GM12878 (cell line): ENCODE data around the gene AGTPBP1. TPM values are rescaled to one million over a fixed set of nuclear protein-coding genes. Genes with fewer than 3 reads are reported as not detected.

Experiments used
- ATAC-seq: fragments of 200-7000 bp; cut with Tn5 transposase; 3 replicates; pipeline ENCODE4 v1.9.1; 2020; ENCODE audit warnings: mild to moderate bottlenecking, moderate library complexity
- BruUV-seq: library from RNA; stranded (reverse); fragments of 400-500 nt; replicated peaks from 2 replicates; lab custom pipeline; 2021; lab: Mats Ljungman, UMichigan
- CTCF ChIA-PET: fragments of 300-600 bp; sonication (Branson Sonifier 250); formaldehyde crosslinking; extraction: SDS; loops from one replicate; lab custom pipeline; 2021; ENCODE audit warnings: inconsistent platforms; lab: Yijun Ruan, JAX
- POLR2A ChIA-PET: fragments of 350-600 bp; formaldehyde crosslinking; extraction: SDS; loops from one replicate; lab custom pipeline; 2021; ENCODE audit warnings: inconsistent platforms; lab: Charles Lee
- RAD21 ChIA-PET: fragments of 300-600 bp; sonication (Branson Sonifier 250); formaldehyde crosslinking; loops from one replicate; lab custom pipeline; 2023; ENCODE audit warnings: antibody characterized with exemption; ENCODE audit not compliant: unreplicated experiment; lab: Charles Lee
- SMC1A ChIA-PET: fragments of 300-600 bp; sonication (Branson Sonifier 250); formaldehyde crosslinking; loops from one replicate; lab custom pipeline; 2023; ENCODE audit not compliant: unreplicated experiment, uncharacterized antibody; lab: Charles Lee
- DNase-seq: peaks from one replicate; pipeline ENCODE4 v3.0.0-alpha.2; 2011; ENCODE audit warnings: low read depth, low spot score
- FAIRE-seq: peaks from 3 replicates; lab custom pipeline; 2011; peaks lifted over from hg19 to GRCh38; lab: Jason Lieb, UNC
- H2AFZ ChIP-seq: 2 replicates; pipeline ENCODE4 v1.6.0; 2011; ENCODE audit warnings: low read depth, low read length, control low read depth; ENCODE audit not compliant: control insufficient read depth
- H3K27ac ChIP-seq: 2 replicates; pipeline ENCODE4 v1.5.1; 2011; ENCODE audit warnings: control low read depth; ENCODE audit not compliant: control insufficient read depth, insufficient read depth
- H3K27me3 ChIP-seq, 2 experiments: replicated peaks in 1 of 2; 2 replicates each; pipeline versions ENCODE4 v1.6.0 to v1.6.1; 2011; ENCODE audit warnings: low read length in 1 of 2; ENCODE audit not compliant: control insufficient read depth in 2 of 2, insufficient read depth in 2 of 2
- H3K36me3 ChIP-seq, 2 experiments: 2 replicates each; pipeline ENCODE4 v1.5.1; 2011; ENCODE audit warnings: low read length in 1 of 2; ENCODE audit not compliant: control insufficient read depth in 2 of 2, insufficient read depth in 2 of 2
- H3K4me1 ChIP-seq: 2 replicates; pipeline ENCODE4 v1.6.1; 2011; ENCODE audit warnings: mild to moderate bottlenecking, low read length, moderate library complexity, mixed read lengths; ENCODE audit not compliant: control insufficient read depth, insufficient read depth
- H3K4me2 ChIP-seq: 2 replicates; pipeline ENCODE4 v1.6.0; 2011; ENCODE audit warnings: control low read depth; ENCODE audit not compliant: control insufficient read depth, insufficient read depth
- H3K4me3 ChIP-seq: fragments of 200-600 bp; sonication (generic); 2 replicates; pipeline ENCODE4 v1.5.1; 2016
- H3K79me2 ChIP-seq: 2 replicates; pipeline ENCODE4 v1.6.0; 2011; ENCODE audit warnings: low read length; ENCODE audit not compliant: control insufficient read depth, insufficient read depth
- H3K9ac ChIP-seq: 2 replicates; pipeline ENCODE4 v1.8.0; 2011; ENCODE audit warnings: low read length, control low read depth, mixed read lengths; ENCODE audit not compliant: control insufficient read depth, insufficient read depth
- H3K9me3 ChIP-seq: replicated peaks from 3 replicates; pipeline ENCODE4 v1.5.1; 2011; ENCODE audit warnings: mild to moderate bottlenecking, low read length; ENCODE audit not compliant: control insufficient read depth, insufficient read depth
- H4K20me1 ChIP-seq: 2 replicates; pipeline ENCODE4 v1.6.0; 2011; ENCODE audit not compliant: control insufficient read depth, insufficient read depth
- BACH1 ChIP-seq: fragments of 450-650 bp; IDR thresholded peaks from 2 replicates; pipeline ENCODE4 v1.6.1; 2017; ENCODE audit warnings: mild to moderate bottlenecking, borderline replicate concordance
- BRCA1 ChIP-seq: IDR thresholded peaks from 2 replicates; pipeline ENCODE4 v1.6.1; 2011; ENCODE audit warnings: low read depth, low read length, improper control_type of control experiment
- CBX3 ChIP-seq: fragments of 200-600 bp; sonication (generic); IDR thresholded peaks from 2 replicates; pipeline ENCODE4 v1.6.1; 2016; ENCODE audit warnings: low read depth, borderline replicate concordance
- CTCF ChIP-seq, 3 experiments: IDR thresholded peaks in 2 of 3; conservative IDR thresholded peaks in 1 of 3; 2 replicates each; pipeline ENCODE4 v1.5.1; 2011; ENCODE audit warnings: low read depth in 3 of 3, low read length in 3 of 3, mild to moderate bottlenecking in 3 of 3, control low read depth in 2 of 3, moderate library complexity in 2 of 3, inconsistent platforms in 1 of 3, mixed read lengths in 1 of 3; ENCODE audit not compliant: control insufficient read depth in 2 of 3, insufficient read depth in 1 of 3; ENCODE audit errors: extremely low read depth in 1 of 3
- HDGF ChIP-seq: fragments of 450-650 bp; IDR thresholded peaks from 2 replicates; pipeline ENCODE4 v1.6.1; 2016; ENCODE audit warnings: antibody characterized with exemption
- IRF4 ChIP-seq: IDR thresholded peaks from 2 replicates; pipeline ENCODE4 v1.6.1; 2011; ENCODE audit warnings: low read depth, low read length
- KLF5 ChIP-seq: fragments of 450-650 bp; IDR thresholded peaks from 2 replicates; pipeline ENCODE4 v1.6.1; 2014; ENCODE audit warnings: mild to moderate bottlenecking; ENCODE audit not compliant: partially characterized antibody
- POLR2AphosphoS5 ChIP-seq: IDR thresholded peaks from 2 replicates; pipeline ENCODE4 v1.6.1; 2011; ENCODE audit warnings: mild to moderate bottlenecking, low read length, inconsistent platforms
- RAD21 ChIP-seq: IDR thresholded peaks from 2 replicates; pipeline ENCODE4 v1.6.1; 2011; ENCODE audit warnings: mild to moderate bottlenecking, low read depth, low read length, moderate library complexity; ENCODE audit not compliant: insufficient read depth
- RAD51 ChIP-seq: fragments of 450-650 bp; IDR thresholded peaks from 2 replicates; pipeline ENCODE4 v1.6.1; 2016; ENCODE audit warnings: moderate library complexity, mild to moderate bottlenecking, inconsistent platforms
- SRF ChIP-seq, 2 experiments: IDR thresholded peaks; 2 replicates each; pipeline ENCODE4 v1.6.1; 2011; ENCODE audit warnings: low read depth in 2 of 2, low read length in 2 of 2, mild to moderate bottlenecking in 1 of 2, moderate library complexity in 1 of 2
- WRNIP1 ChIP-seq: IDR thresholded peaks from 2 replicates; pipeline ENCODE4 v1.6.1; 2011; ENCODE audit warnings: low read depth, low read length, improper control_type of control experiment, borderline replicate concordance
- in situ Hi-C: fragments of 300-500 bp; cut with MboI; formaldehyde crosslinking; loops from 9 replicates; pipeline ENCODE4 v1.14.3; 2018; ENCODE audit warnings: mixed read lengths
- intact Hi-C: fragments of 100-400 bp; cut with micrococcal nuclease; formaldehyde crosslinking; loops from one replicate; pipeline ENCODE4 v1.14.2; 2022; ENCODE audit not compliant: unreplicated experiment
- polyA plus RNA-seq, 11 experiments: library from polyadenylated mRNA; depleted of rRNA in 4 of 11; unstranded in 6 of 11; stranded (reverse) in 5 of 11; fragments of >200 nt; fragmentation: Nextera tagmentation in 4 of 11; fragmentation: Illumina TruSeq in 1 of 11; extraction: Ambion mirVana in 4 of 11; extraction: Trizol in 1 of 11; gene quantifications; 1 replicate in 1 of 11; 2 replicates in 10 of 11; pipeline versions ENCODE4 v1.2.1 to v1.2.3, GENCODE V29; 2011 to 2016; ENCODE audit warnings: inconsistent platforms in 2 of 11, missing spikeins in 2 of 11, low read depth in 1 of 11
- total RNA-seq, 4 experiments: library from RNA; depleted of rRNA in 3 of 4; stranded (reverse); fragments of >200 nt in 3 of 4; fragmentation: Illumina TruSeq in 1 of 4; extraction: Trizol in 1 of 4; gene quantifications; 2 replicates each; pipeline versions ENCODE4 v1.2.1 to v1.2.3, GENCODE V29; 2013 to 2021

Gene AGTPBP1
- total and polyA plus RNA-seq, 10 of the 15 experiments (the other 5 are each of a cell fraction or from before 2014, with no cell fraction given): 6.1 to 35.2 (median 20.0) TPM

- Histone ChIP-seq H3K27me3 (no peaks in the 10 kb centered on the region), H3K4me1 (no peaks in the 10 kb centered on the region), H3K4me2 (no peak overlapping the region), H3K27ac (no peak overlapping the region), H3K36me3 (no peaks in the 10 kb centered on the region), H3K79me2 (no peaks in the 10 kb centered on the region), H4K20me1 (no peaks in the 10 kb centered on the region), H3K4me3 (no peak overlapping the region), H3K9ac (no peak overlapping the region), H2AFZ (no peak overlapping the region), H3K9me3 (no peaks in the 10 kb centered on the region; the same call in 2 of the 3 replicates)
- in situ Hi-C loops (no loop called here), intact Hi-C loops (no loop called here)
- ChIA-PET SMC1A (interaction anchor here (1.5 kb wide), 1 partner anchor 13 kb away, joined by 4 read pairs; no protein-coding TSS in a partner anchor), RAD21 (no interaction called here), CTCF (interaction anchor here (0.6 to 1.0 kb wide), 3 partner anchors 8 to 44 kb away, joined by 3 to 4 read pairs (median 3); no protein-coding TSS in a partner anchor), POLR2A (no interaction called here)
- TF ChIP-seq SRF (IDR thresholded peaks at IDR 0.05; ENCODE audit: low read depth in 2 of 2, low read length in 2 of 2): no peak
- TF ChIP-seq IRF4: no peak
- no peak for TF ChIP-seq WRNIP1
- TF ChIP-seq BRCA1: no peak
- TF ChIP-seq KLF5: no peak
- no peak for TF ChIP-seq HDGF
- no peak for TF ChIP-seq POLR2AphosphoS5
- TF ChIP-seq RAD51: no peak
- TF ChIP-seq RAD21: no peak
- no peak for TF ChIP-seq BACH1
- TF ChIP-seq CTCF (IDR thresholded peaks at IDR 0.05 in 2 of 3, conservative IDR thresholded peaks at IDR 0.05 in 1 of 3; ENCODE audit: control insufficient read depth in 2 of 3, extremely low read depth in 1 of 3, insufficient read depth in 1 of 3, low read depth in 3 of 3, low read length in 3 of 3): no peak
- TF ChIP-seq CBX3: no peak
- no TSS peak for BruUV-seq
- no peak for ATAC-seq
- FAIRE-seq: no peak
- DNase-seq: no peak
These were observed 56.7 kb downstream of the AGTPBP1 start for GRCh38 chr9:85685081-85685480.
